ENCODE data around the gene SFXN5.

DNA sequence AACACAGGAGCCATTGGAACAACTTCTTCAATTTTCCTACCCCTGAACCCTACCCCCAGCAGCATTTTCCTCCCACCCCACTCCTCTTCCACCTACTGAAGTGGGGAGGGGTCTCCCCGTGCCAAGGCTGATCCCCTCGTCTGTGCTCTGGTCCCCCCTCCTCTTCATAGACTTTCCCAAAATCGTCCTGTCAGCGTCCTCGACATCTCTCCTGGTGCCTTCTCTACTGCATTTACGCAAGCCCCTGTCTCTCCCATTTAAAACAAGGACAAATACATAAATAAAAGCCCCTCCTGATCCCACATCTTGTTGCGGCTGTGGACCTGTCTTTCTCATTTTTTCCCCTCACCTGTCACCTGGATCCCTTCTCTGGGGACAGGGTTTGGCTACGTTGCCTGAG is 112.0 kb downstream of the SFXN5 start:
- TF ChIP-seq CTCF (IDR thresholded peaks at IDR 0.05) (no peak), POLR2A (IDR thresholded peaks at IDR 0.05) (no peak)
